DMS153 treated with DMSO at 0.1 percent for 48 hours (cell line): ENCODE results near the gene B9D2.
A peak's percentile ranks its signal among the peaks of the same experiment; 100 is the strongest.
"Not testable (repeated sequence)": the region's sequence is repeated elsewhere in the genome, so short reads cannot be mapped to it uniquely, and the experiment has no call there.

ENCODE experiments used
- DNase-seq: peaks from one replicate; lab custom pipeline; 2025; ENCODE audit not compliant: unreplicated experiment; lab: John Stamatoyannopoulos, UW

Gene B9D2

GRCh38 chr19:41392775-41393174 lies 28.8 kb upstream of the B9D2 start:
- DNase-seq = no peak

- DNase-seq = no peak
Observed at GRCh38 chr19:41391618-41392017, 27.7 kb upstream of the B9D2 start.

GRCh38 chr19:41386442-41386841 lies 22.5 kb upstream of the B9D2 start:
- DNase-seq = no peak

DNA sequence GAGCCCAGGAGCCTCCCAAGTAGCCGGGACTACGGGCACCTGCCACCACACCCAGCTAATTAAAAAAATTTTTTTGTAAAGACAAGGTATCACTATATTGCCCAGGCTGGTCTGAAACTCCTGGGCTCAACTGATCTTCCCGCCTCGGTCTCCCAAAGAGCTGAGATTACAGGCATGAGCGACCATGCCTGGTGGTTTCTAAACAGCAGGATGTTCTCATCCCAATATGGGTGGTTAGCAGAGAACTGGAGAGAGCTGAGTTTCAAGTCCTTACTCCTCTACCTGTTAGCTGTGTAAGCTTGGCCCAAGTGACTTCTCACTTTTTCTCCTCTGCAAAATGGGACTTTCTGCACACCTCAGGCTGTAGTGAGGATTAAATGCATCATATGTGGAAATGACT lies 20.4 kb upstream of the B9D2 start:
- no peak for DNase-seq

- not testable (repeated sequence) for DNase-seq
Observed at GRCh38 chr19:41381536-41381935, 17.6 kb upstream of the B9D2 start.

DNA sequence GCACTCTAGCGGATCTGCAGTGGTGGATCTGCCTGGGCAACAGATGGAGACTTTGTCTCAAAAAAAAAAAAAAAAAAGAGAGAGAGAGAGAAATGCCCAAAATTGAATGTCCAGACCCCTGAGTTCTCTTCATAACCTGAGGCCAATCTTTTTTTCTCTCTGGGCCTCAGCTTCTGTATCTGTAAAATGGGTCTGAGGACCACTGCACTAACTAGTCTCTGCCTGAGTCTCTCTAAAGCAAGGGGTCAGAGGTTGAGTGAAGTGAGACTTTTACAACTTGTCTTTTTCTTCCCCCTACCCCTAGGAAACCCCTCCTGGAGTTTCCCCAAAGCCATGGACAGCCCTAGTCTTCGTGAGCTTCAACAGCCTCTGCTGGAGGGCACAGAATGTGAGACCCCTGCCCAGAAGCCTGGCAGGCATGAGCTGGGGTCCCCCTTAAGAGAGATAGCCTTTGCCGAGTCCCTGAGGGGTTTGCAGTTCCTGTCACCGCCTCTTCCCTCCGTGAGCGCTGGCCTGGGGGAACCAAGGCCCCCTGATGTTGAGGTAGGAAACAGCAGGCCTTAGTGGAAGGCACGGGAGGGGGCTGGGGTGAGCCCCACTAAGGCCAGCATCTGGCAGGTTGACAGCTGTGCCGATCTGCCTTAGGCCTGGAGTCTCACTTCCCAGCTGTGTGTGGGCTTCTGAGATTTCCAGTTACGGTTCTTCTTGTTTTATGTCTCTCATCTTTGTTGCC lies 14.2 kb upstream of the B9D2 start:
- no peak for DNase-seq

DNA sequence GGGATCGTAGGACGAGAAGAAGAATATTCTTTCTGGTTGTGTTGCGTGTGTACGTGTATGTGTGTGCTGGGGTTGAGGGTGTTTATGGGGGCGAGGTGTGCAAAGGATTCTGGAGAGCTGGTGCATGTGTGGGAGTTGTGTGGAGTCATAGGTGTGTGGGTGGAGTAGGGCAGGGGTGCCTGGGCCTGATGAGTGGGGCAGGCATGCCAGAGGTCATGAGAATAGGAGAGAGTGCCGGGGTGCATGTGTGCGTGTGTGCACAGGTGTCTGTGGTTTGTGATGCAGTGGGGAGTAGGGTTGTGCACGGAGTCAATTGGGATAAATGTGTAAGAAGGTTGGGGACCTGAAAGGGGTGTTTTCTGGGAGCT lies 13.0 kb upstream of the B9D2 start:
- no peak for DNase-seq

DNA sequence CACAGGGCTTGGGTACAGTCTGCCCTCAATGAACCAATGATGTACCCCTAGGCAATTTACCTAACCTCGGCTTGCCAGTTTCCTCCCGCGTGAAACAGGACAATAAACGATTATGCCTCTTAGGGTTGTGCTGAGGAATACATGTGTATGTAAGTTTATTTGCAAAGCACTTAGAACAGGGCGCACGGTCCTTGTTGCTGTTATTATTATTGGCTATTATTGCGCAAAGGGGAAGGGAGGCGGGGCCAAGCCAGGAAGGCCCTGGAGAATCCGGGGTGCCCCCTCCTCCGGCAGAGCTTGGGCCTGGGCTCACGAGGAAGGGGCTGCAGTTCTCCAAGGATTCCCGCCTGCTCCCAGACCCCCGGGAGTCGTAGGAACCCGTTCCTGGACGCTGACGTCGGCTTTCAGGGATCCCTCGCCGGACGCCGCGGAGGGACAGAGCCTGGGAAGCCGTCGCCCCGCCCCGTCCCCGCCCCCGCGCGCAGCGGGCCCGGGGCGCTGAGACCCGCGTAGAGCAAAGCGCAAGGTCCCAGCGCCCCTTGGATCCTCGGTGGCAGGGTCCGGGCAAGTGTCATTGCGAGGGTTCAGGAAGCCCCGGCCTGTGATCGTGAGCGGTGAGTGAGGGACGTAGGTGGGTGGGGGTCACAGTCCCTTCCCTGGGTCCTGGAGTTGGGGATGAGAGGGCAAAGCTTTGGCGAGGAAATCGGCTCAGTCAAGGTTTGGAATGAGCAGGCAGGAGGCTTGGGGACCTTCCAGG lies 12.5 kb upstream of the B9D2 start, which contains the start of gene TMEM91:
Gene TMEM91 (plus strand): TSS at position 293 of the 757 bp plus-strand sequence. CDS start 1,777 bp downstream, outside the sequence.
- DNase-seq = no peak

DNA sequence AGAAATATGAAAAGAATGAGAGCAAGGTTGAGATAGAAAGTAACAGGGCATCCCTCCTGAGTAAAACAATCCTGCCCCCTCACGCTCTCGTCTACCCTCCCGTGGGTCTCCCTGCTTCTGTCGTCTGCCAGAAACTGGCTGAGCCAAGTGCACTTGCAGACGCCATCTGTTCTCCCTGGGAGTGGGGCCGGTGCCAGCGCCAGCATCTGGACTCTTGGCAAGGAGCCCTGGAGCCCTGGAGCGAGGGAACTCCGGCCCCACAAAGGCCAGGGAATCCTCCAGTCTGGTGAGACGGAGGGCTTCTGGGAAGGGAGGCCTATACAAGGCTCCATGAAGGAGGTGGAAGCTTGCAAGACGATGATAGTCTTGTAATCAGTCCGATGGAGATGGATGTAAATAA lies 10.0 kb upstream of the B9D2 start:
- DNase-seq = peak; percentile 74

- no peak for DNase-seq
Observed at GRCh38 chr19:41372501-41372900, 8.6 kb upstream of the B9D2 start.

- DNase-seq = no peak
Observed at GRCh38 chr19:41371541-41371940, 7.6 kb upstream of the B9D2 start.

DNA sequence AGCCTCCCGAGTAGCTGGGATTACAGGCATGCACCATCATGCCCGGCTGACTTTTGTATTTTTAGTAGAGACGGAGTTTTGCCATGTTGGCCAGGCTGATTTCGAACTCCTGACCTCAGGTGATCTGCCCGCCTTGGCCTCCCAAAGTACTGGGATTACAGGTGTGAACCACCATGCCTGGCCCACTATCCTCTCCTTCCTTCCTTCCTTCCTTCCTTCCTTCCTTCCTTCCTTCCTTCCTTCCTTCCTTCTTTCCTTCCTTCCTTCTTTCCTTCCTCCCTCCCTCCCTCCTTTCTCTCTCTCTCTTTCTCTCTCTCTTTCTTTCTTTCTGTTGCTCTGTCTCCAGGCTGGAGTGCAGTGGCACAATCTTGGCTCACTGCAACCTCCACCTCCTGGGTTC lies 7.2 kb upstream of the B9D2 start:
- DNase-seq = not testable (repeated sequence)

DNA sequence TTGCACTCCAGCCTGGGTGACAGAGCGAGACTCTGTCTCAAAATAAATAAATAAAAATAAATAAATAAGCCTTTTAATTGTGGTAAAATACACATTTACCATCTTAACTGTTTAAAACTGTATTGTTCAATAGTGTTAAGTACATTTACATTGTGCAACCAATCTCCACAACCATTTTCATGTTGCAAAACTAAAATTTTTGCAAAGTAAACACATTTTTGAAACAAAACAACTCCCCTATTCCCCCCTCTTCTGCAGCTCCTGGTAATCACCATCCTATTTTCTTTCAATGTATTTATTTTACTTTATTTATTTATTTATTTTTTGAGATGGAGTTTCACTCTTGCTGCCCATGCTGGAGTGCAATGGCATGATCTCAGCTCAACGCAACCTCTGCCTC lies 5.8 kb upstream of the B9D2 start:
- no peak for DNase-seq

- no peak for DNase-seq
Observed at GRCh38 chr19:41367848-41368301, 3.9 kb upstream of the B9D2 start.

- DNase-seq = no peak
Observed at GRCh38 chr19:41366089-41366488, 2.1 kb upstream of the B9D2 start.

DNA sequence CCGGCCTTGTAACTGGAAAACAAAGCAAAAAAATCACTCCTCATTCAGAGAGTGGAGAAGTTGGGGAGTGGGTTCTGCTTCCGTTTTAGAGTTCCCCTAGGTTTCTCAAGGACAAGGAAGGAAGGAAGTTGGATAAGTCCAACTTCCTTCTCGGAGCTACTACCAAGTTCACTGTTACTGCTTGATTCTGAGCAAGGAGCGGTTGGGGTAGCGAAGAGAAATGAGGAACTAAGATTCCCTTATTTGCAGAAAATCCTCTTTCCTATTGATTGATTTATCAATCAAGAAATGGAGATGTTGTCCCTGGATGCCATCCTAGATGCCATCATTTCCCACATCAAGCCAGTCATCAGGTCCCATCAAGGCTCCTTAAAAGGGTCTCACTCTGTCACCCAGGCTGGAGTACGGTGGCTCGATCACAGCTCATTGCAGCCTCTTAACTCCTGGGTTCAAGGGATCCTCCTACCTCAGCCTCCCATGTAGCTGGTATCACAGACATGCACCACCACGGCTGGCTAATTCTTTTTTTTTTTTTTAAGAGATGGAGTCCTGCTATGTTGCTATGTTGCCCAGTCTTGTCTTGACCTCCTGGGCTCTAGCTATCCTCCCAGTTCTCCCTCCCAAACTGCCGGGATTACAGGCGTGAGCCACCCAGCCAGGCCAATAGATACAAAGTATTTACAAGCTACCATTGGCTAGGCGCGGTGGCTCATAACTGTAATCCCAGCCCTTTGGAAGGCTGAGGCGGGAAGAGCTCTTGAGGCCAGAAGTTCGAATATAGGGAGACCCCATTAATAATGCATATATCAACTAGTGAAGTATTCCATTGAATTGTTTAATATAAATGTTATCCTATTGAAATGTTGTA lies 809 bp upstream of the B9D2 start:
- DNase-seq = no peak

DNA sequence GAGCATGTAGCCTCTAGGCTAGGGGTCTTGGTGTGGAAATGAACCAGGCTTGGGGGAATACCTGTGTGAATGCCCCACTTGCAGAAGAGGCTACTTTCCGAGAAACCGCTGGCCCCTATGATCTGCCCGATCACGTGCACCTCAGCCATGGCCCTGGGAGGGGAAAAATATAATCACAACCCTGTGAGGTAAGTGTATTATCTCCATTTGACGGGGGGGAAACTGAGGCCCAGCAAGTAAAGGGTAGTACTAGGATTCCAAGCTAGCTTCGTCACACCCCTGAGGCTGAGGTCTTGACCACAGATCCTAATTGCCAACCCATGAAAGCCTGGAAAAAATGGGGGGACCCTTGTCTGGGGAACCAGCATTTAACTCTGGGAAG lies 587 bp downstream of the B9D2 start:
- DNase-seq = no peak

GRCh38 chr19:41362143-41362847 lies 1.7 kb downstream of the B9D2 start:
- no peak for DNase-seq

DNA sequence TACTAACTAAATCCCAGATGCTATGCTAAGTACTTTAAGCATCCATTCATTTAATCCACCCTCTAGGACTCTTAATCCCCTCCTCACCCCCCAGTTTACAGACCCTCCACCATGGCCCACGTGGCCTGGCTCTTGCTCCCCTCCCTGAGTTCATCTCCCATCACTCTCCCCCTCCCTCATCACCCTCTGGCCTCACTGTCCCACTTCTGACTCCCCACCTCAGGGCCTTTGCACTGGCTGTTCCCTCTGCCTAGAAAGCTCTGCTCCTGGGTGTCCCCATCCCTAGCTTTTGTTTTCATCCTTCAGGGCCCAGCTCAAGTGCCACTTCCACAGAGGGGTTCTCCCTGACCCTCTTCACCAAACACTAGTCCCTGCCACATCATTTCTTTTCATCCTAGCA lies 4.2 kb downstream of the B9D2 start:
- no peak for DNase-seq

DNA sequence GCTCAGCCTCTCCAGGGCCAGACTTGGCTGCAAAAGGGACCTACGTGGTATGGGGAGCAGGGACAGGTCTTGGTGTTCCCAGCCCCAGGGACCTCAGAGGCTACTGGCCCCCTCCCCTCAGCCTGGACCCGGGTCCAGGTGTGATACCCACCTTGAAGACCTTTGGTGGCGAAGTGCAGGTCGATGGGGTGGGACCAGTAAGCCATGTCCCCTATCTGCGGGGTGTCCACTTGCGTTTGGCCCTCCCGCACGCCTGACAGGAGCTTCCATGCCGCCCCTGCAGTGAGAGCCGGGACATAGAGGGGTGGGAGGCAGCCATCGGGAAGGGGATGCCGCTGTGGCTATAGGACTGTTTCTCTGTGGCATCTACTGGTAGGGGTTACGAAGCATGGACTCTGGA lies 6.2 kb downstream of the B9D2 start:
- DNase-seq = no peak
